VCaP (cell line): Measurements from ENCODE around the gene CHCHD5.
"Not testable (repeated sequence)": the region's sequence is repeated elsewhere in the genome, so short reads cannot be mapped to it uniquely, and the experiment has no call there.

ENCODE experiments used
- H3K27ac ChIP-seq: fragments of 450-650 bp; 2 replicates; pipeline ENCODE4 v1.5.1; 2017
- TF ChIP-seq, protein P1 (sequence below): fragments of 450-650 bp; conservative IDR thresholded peaks from 2 replicates; pipeline ENCODE4 v1.5.1; 2017; ENCODE audit warnings: mild to moderate bottlenecking, moderate library complexity

Gene CHCHD5, protein sequence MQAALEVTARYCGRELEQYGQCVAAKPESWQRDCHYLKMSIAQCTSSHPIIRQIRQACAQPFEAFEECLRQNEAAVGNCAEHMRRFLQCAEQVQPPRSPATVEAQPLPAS

DNA sequence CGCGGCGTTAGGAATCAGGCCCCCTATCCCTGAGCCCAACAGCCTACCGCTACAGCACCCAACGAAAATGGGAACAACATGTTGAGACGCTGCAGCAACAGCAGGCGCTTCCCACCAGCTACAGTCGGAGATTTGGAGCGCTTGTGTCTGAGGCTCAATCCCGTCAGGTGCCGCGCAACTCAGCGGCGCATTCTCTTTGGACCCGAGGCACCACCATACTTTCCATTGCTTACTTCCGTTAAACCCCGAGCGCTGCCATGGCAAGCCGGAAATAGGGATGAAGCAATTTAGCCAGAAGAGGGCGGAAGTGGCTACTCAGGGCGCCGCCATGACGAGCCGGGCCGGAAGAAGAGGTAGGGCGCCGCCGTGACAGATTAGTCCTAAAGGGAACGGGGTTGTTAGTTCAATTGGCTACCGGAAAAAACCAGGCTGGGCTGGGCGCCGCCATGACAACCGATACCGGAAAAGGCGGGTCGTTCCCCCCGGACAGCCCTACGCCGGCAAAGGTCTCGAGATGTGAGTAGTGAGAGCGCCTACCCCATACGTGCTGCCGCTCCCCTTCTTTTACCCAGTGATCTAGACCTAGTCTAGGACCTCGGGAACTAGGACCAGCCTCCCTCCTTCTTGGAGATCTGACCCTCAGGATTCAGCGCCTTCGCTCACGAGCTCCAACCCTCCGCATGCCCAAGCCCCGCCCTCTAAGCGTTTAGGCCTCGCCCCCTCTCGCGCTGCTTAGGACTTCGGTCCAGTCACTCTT lies at the start of gene CHCHD5:
CHCHD5 (plus strand) TSS at position 476 of the 757 bp plus-strand sequence; CDS start at position 515, 39 bp downstream.
- peak within 1 kb of the TSS; percentile 81 for H3K27ac ChIP-seq
- TF ChIP-seq, protein P1, sequence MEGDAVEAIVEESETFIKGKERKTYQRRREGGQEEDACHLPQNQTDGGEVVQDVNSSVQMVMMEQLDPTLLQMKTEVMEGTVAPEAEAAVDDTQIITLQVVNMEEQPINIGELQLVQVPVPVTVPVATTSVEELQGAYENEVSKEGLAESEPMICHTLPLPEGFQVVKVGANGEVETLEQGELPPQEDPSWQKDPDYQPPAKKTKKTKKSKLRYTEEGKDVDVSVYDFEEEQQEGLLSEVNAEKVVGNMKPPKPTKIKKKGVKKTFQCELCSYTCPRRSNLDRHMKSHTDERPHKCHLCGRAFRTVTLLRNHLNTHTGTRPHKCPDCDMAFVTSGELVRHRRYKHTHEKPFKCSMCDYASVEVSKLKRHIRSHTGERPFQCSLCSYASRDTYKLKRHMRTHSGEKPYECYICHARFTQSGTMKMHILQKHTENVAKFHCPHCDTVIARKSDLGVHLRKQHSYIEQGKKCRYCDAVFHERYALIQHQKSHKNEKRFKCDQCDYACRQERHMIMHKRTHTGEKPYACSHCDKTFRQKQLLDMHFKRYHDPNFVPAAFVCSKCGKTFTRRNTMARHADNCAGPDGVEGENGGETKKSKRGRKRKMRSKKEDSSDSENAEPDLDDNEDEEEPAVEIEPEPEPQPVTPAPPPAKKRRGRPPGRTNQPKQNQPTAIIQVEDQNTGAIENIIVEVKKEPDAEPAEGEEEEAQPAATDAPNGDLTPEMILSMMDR, result no peak

DNA sequence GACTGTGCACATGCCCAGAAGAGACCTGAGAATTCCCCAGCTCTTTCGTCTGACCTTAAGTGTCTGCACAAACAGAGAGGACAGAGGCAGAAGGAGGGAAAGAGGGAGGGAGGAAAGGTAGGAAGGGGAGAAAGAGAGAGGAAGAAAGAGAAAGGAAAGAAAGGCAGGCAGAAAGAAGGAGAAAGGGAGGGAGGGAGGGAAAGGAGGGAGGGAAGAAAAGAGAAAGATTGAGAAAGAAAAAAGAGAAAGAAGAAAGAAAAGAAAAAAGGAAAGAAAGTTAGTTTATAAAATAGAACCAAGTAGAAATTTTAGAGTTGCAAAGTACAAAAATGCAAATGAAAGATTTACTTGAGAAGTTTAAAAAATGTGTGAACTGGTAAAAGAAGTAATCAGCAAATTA lies 49.6 kb upstream of the CHCHD5 start:
- TF ChIP-seq, protein P1, result no peak
- H3K27ac ChIP-seq, result no peak overlapping the region

DNA sequence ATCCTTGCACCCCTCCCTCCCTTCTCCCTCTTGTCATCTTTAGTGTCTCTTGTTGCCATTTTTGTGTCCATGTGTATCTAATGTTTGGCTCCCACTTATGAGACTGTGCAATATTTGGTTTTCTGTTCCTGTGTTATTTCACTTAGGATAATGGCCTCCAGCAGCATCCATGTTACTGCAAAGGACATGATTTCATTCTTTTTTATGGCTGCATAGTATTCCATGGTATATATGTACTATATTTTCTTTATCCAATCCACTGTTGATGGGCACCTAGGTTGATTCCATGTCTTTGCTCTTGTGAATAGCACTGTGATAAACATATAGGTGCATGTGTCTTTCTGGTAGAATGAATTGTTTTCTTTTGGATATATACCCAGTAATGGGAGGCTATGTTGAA lies 47.7 kb upstream of the CHCHD5 start:
- not testable (repeated sequence) for H3K27ac ChIP-seq

DNA sequence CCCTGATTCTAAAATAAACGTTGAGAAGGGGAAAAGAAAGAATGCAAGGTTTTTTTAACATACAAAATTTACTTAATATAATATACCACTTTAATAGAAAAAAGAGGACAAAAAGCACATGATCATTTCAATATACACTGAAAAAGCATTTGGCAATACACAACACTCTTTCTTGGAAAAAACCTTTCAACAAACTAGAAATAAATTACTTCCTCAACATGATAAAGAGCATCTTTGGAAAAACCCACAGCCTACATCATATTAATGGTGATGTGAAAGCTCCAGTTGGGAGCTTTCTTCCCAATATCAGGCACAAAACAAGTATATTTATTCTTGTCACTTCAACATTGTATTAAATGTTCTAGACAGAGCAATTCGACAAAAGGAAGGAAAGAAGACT lies 45.1 kb upstream of the CHCHD5 start:
- no peak overlapping the region for H3K27ac ChIP-seq
- TF ChIP-seq, protein P1, result no peak

DNA sequence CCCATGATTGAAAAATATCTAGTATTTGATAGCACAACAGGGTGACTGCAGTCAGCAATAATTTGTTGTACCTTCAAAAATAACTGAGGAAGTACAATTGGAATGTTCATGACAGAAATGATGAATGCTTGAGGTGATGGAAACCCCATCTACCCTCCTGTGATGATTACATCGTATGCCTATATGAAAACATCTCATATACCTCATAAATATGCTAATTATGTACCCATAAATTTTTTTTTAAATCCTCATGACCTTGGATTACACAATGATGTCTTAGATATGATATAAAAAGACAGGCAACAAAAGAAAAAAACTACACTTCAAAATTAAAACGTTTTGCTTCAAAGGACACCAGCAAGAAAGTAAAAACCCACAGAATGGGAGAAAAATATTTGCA lies 43.5 kb upstream of the CHCHD5 start:
- TF ChIP-seq, protein P1, result no peak
- peak overlapping the region; percentile 93 for H3K27ac ChIP-seq

DNA sequence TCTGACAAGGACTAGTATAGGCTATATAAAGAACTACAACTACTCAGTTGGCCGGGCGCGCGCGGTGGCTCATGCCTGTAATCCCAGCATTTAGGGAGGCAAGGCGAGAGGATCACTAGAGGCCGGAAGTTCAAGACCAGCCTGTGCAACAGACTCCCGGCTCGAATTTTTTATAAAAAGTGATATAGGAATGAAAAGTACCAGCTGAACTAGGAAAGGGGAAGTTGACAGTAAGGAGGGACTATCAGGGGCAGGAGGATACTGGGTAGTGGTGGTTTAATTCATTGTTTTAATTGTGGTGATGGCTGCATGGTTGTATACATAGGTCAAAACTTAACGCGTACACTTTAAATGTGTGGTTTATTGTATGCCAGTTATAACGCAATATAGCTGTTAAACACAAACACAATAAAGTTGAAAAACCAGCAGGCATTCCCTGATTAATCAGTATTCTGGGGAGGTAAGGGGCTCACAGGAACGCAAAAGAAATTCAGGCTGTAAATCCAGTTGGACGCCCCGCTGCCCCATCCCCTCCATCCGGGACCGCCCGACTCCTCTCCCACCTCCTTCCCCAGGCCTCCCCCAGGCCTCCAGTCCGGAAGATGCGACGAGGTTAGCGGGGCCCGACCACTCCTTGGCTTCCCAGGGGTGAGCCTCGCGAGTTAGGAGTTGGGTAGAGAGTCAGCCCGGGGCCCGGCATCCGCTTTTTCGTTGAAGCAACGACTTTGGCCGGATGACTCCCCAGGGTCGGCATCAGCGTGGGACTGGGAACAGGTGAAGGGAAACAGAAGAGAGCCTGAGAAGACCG lies 42.9 kb upstream of the CHCHD5 start:
- H3K27ac ChIP-seq, result peak overlapping the region; percentile 93
- TF ChIP-seq, protein P1, result no peak

DNA sequence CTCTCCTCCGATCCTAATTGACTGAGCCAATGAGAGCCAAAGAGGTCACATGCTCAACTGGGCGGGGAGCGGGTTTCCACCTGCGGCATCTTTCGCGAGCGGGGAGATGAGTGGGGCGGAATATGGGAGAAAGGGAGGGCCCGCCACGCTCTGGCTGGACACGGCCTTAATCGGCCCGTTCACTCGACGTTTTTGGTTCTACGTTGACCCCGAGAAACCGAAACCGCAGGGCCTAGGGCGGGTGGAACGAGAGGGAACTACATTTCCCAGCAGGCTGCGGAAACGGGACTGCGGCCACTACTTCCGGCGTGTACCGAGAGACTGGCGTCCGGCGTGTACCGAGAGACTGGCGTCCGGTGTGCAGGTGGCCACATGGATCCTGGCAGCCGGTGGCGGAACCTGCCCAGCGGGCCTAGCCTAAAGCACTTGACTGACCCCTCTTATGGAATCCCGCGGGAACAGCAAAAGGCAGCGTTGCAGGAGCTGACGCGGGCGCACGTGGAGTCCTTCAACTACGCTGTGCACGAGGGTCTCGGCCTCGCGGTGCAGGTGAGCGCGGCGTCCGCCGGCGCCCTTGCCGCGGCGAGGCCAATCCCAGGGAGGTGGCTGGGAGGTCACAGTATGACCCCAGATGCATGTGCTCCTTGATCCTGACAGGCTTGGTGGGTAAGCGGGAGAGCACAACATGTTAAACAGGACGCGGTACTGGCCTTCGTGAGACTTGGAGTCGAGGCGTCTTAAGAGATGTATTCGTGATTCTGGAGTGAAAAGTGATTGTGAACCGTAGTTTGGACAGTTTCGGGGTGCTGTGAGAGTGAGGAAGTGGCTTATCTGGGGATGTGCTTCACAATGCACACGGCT lies 42.1 kb upstream of the CHCHD5 start, which contains the start of gene POLR1B:
POLR1B (plus strand) TSS at position 343 of the 861 bp plus-strand sequence; CDS start at position 373, 30 bp downstream.
- peak within 1 kb of the TSS; percentile 93 for H3K27ac ChIP-seq
- TF ChIP-seq, protein P1, result no peak
